DOHH2 (cell line): ENCODE results near the gene CPNE8.

Source experiments
- EZH2phosphoT487 ChIP-seq: fragments of 200-600 bp; sonication (generic); IDR thresholded peaks from 2 replicates; pipeline ENCODE4 v1.6.1; 2017; ENCODE audit warnings: borderline replicate concordance, mild to moderate bottlenecking, antibody characterized with exemption, low read length, moderate library complexity, mixed read lengths
- TF ChIP-seq, protein P1 (sequence below): fragments of 200-600 bp; sonication (generic); IDR thresholded peaks from one replicate; pipeline ENCODE4 v1.5.1; 2014; ENCODE audit warnings: antibody characterized with exemption, mild to moderate bottlenecking, low read depth, low read length; ENCODE audit not compliant: poor library complexity, severe bottlenecking

DNA sequence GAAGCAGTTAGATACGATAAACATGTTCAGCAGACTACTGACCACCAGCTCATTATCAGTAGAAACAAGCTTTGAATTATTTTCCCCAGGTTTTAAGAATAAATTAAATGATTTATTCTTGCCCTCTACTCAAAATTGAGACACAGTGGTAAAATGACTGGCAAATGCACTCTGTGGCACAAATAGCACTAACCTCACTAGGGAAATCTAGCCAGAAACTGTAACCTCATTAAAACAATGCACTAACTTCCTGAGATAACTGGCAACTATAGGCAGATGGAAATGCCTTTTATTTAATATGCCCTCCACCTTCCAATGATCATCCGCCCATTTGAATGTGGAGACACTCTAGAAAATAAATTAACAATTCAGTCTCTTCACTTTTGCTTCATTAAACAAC lies 33.2 kb downstream of the CPNE8 start:
- TF ChIP-seq, protein P1, sequence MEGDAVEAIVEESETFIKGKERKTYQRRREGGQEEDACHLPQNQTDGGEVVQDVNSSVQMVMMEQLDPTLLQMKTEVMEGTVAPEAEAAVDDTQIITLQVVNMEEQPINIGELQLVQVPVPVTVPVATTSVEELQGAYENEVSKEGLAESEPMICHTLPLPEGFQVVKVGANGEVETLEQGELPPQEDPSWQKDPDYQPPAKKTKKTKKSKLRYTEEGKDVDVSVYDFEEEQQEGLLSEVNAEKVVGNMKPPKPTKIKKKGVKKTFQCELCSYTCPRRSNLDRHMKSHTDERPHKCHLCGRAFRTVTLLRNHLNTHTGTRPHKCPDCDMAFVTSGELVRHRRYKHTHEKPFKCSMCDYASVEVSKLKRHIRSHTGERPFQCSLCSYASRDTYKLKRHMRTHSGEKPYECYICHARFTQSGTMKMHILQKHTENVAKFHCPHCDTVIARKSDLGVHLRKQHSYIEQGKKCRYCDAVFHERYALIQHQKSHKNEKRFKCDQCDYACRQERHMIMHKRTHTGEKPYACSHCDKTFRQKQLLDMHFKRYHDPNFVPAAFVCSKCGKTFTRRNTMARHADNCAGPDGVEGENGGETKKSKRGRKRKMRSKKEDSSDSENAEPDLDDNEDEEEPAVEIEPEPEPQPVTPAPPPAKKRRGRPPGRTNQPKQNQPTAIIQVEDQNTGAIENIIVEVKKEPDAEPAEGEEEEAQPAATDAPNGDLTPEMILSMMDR = no peak
- no peak for TF ChIP-seq EZH2phosphoT487
